CD4-positive, alpha-beta T cell treated with Interleukin-15 for 4 hours (primary cell): ENCODE measurements around the gene PMEPA1.
"Not testable (repeated sequence)": the region's sequence is repeated elsewhere in the genome, so short reads cannot be mapped to it uniquely, and the experiment has no call there.

Source experiments
- DNase-seq: peaks from one replicate; pipeline ENCODE4 v3.0.0-alpha.2; 2020; ENCODE audit warnings: low spot score

PMEPA1 gene

GRCh38 chr20:57649617-57650015 lies 60.2 kb downstream of the PMEPA1 start:
- DNase-seq, result no peak

GRCh38 chr20:57648878-57649616 lies 60.8 kb downstream of the PMEPA1 start:
- DNase-seq, result no peak

GRCh38 chr20:57647933-57648785 lies 61.7 kb downstream of the PMEPA1 start:
- DNase-seq, result no peak

- no peak for DNase-seq
Observed at GRCh38 chr20:57647006-57647932, 62.5 kb downstream of the PMEPA1 start.

GRCh38 chr20:57638895-57639236 lies 70.9 kb downstream of the PMEPA1 start:
- no peak for DNase-seq

GRCh38 chr20:57638173-57638894 lies 71.5 kb downstream of the PMEPA1 start:
- DNase-seq, result no peak

- DNase-seq, result peak; percentile 30
Observed at GRCh38 chr20:57633945-57634491, 75.8 kb downstream of the PMEPA1 start.

GRCh38 chr20:57632286-57632685 lies 77.5 kb downstream of the PMEPA1 start:
- no peak for DNase-seq

GRCh38 chr20:57630061-57630460 lies 79.8 kb downstream of the PMEPA1 start:
- DNase-seq, result no peak

- not testable (repeated sequence) for DNase-seq
Observed at GRCh38 chr20:57629491-57629901, 80.3 kb downstream of the PMEPA1 start.

- not testable (repeated sequence) for DNase-seq
Observed at GRCh38 chr20:57628962-57629308, 80.9 kb downstream of the PMEPA1 start.

- peak; percentile 69 for DNase-seq
Observed at GRCh38 chr20:57628047-57628961, 81.5 kb downstream of the PMEPA1 start.

- DNase-seq, result no peak
Observed at GRCh38 chr20:57627339-57627738, 82.5 kb downstream of the PMEPA1 start.

GRCh38 chr20:57625978-57626377 lies 83.8 kb downstream of the PMEPA1 start:
- DNase-seq, result no peak

GRCh38 chr20:57625181-57625958 lies 84.4 kb downstream of the PMEPA1 start:
- DNase-seq, result no peak

- no peak for DNase-seq
Observed at GRCh38 chr20:57624124-57624523, 85.7 kb downstream of the PMEPA1 start.

GRCh38 chr20:57622579-57623381 lies 87.0 kb downstream of the PMEPA1 start:
- DNase-seq, result peak; percentile 74

GRCh38 chr20:57622201-57622570 lies 87.6 kb downstream of the PMEPA1 start:
- no peak for DNase-seq
